Activated naive CD8-positive, alpha-beta T cell treated with anti-CD3 and anti-CD28 coated beads, Interleukin-2, amount 50 U/mL, for 16 hours (primary cell): Measurements from ENCODE around the gene CCDC201.
A peak's percentile ranks its signal among the peaks of the same experiment; 100 is the strongest.

Source experiments
- DNase-seq: peaks from one replicate; pipeline ENCODE4 v3.0.0-alpha.2; 2020; ENCODE audit warnings: low read depth, low spot score

Gene CCDC201

GRCh38 chr7:45873035-45873354 lies at the start of gene CCDC201:
TSS of gene CCDC201 (minus strand) at chr7:45873082. CDS start at chr7:45873007, 75 bp downstream.
- no peak for DNase-seq

- no peak for DNase-seq
Measured at GRCh38 chr7:45921699-45922519, 49.0 kb upstream of the CCDC201 start.

DNA sequence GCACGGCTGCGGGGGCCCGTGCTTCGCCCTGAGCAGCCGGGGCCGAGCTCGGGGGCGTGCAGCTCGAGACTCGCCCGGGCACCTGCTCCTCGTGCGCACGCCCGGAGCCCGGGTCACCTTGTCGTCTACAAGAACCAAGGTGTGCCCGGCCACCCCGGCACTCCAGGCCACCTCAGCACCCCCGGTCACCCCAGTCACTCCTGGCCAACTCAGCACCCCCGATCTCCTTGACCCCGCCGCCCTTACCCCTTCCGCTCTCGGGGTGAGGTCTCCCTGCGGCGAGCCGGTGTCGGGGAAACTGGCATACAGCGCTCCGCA lies 48.5 kb upstream of the CCDC201 start:
- DNase-seq: no peak

DNA sequence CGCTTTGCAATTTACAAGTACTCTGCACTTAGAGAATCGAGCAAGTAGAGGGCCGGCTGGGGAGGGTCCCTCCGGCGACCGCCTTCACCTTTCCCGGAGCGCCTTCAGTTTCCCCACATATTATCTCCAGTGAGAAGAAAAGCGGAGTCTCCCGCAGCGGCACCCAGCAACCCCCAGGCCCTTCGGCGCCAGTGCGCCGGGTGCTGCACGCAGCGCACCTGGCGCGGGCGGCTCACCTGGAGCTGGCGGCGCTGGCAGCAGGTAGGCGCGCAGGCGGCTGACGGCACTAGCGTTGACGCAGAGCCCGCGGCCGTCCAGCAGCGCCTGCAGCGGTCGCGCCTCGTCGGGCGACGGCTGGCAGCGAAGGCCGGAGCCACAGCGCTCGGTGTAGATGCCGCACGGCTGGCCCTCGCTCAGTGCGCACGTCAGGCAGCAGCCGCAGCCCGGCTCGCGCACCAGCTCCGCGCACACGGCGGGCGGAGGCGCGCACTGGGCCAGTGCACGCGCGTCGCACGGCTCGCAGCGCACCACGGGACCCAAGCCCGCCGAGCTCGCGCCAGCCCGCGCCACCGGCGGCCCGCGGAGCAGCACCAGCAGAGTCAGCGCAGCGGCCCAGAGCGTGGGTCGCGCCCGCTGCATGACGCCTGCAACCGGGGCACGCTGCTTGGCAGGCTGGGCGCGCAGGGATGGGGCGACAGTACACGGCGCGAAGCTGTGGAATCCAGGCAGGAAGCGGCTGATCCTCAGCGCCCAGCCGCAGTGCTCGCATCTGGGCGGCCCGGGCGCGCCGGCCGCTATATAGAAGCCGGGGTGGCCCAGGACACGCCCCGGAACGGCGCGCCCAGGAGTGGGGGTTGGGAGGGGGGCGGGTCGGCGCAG lies 47.9 kb upstream of the CCDC201 start, which contains the start of gene IGFBP3:
Gene IGFBP3, minus strand, starts transcription at position 771 of the 879 bp plus-strand sequence. Its CDS starts 132 bp downstream, at position 639.
- DNase-seq: no peak

- no peak for DNase-seq
Measured at GRCh38 chr7:45919993-45920459, 47.1 kb upstream of the CCDC201 start.

DNA sequence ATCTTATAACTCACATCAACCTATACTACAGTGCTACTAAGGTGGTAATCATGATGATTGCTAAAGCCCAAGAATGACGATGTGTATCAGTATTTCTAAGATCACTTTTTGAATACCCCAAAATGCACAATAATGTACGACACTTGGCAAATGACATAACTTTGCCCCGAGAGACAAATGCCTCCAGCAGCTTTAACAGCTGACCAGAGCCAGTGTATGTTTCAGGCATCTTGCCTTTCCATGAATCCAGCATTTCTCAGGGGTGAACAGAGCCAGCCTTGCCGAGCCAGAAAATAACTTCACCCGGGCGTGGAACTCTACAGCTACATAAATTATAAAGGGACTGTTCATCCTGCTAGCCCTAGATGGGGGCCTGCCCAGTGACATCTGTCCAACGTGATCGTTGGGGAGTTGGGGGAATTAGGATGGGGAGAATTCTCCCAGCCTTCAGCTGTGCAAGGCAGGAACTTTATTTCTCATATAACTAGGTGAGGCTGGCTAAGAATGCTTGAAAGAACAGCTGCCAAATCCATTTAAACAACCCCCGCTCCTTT lies 46.4 kb upstream of the CCDC201 start:
- DNase-seq: no peak

DNA sequence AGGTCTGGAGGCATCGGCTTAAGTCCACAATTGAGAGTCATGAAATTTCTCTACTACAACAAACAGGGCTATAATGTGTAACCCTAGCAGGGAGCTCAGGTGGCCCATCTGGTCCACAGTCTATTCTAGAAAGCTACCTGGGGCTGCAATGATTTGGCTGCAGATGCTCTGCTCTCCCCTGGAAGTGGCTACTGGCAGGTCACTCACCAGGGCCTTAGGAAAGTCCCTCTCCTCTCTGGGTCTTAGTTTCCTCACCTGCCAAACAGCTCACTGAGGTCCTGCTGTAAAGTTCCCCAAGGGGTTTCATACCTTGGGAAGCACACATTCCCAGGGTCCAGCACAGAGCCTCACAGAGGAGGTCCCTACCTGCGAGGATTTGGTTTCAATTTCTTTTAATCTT lies 45.7 kb upstream of the CCDC201 start:
- DNase-seq: no peak

DNA sequence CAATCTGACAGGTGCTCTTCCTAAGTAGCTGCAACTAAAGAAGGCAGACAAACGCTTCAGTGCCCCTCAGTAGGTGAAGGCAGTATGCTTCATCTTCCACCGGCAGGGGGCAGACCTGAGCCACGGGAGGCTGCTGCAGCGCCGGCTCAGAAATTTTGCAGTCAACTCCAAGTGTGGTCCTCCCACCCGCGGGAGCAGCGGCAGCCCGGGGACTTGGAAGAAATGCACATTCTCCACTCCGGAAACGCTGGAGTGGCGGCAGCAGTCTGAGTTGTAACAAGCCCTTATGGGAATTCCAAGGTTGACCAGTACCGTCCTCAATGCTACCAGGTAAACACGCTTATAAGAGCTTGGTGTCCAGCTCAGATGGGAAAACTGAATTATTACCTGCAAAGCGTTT lies 44.8 kb upstream of the CCDC201 start:
- DNase-seq: peak; percentile 40

DNA sequence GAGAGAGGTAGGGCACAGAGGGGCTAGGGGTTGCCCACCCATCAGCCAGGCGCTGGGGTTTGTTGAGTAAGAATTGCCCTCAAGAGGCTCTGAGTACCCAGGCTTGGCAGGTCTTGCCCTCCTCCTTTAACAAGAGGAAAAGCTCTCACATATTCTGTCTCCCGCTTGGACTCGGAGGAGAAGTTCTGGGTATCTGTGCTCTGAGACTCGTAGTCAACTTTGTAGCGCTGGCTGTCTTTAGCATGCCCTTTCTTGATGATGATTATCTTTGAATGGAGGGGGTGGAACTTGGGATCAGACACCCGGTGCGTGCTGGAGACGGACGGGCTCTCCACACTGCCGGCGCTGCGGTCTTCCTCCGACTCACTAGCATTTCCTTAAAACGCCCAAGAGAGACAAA lies 44.2 kb upstream of the CCDC201 start:
- DNase-seq: no peak

DNA sequence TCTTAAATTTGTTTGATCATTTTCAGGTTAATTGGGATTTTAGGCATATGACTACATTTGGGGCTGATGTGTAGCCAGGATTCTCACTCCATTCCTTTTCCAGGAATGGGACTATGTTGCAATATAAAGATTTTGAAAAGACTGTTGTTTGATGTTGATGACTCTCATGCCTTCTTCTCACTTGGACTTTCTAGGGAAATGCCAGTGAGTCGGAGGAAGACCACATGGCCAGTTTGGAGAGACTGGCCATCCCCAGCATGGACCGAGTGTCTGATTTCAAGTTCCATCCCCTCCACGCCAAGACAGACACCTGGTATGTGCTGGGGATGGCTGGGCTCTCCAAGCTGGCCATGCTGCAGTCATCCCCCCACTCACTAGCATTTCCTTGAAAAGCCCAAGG lies 42.7 kb upstream of the CCDC201 start:
- DNase-seq: no peak

DNA sequence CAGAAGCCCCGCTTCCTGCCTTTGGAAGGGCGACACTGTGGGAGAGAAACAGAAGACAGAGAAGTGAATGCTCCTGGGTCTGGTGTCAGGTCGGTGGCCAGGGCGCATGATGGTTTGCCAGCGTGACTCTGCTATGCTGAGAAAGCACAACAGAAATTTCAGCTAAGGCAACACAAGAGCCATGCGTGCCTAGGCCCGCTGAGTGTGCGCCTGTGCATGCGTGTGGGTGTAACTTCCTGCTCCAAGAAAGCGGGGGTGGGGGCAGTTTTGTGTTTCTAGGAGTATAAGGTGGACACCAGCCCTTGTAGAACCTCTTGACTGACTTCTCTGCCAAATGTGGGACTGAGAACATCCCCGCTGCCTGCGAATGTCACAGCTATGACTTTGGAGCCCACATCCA lies 42.0 kb upstream of the CCDC201 start:
- no peak for DNase-seq

GRCh38 chr7:45912972-45913371 lies 40.1 kb upstream of the CCDC201 start:
- DNase-seq: no peak

GRCh38 chr7:45911311-45911710 lies 38.4 kb upstream of the CCDC201 start:
- DNase-seq: no peak

- no peak for DNase-seq
Measured at GRCh38 chr7:45910855-45911254, 38.0 kb upstream of the CCDC201 start.

DNA sequence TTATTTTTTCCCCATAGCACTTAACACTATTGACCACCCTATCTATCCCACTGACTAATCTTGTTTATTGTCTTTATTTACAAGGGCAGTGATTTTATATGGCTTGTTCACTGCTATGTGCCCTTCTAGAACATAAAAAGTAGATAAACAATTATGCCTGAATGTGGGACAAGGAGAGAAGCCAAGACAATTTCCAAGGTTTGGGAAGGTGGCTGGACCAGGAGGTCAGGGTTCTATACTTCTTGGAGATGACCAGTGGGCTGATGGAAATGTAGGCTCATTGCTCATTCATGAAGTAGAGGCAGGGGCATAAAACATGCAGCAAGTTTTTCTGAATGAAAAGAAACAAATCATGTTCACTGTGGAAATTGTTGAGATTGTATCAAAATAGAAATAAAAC lies 36.7 kb upstream of the CCDC201 start:
- DNase-seq: no peak

GRCh38 chr7:45902820-45903219 lies 29.9 kb upstream of the CCDC201 start:
- no peak for DNase-seq

DNA sequence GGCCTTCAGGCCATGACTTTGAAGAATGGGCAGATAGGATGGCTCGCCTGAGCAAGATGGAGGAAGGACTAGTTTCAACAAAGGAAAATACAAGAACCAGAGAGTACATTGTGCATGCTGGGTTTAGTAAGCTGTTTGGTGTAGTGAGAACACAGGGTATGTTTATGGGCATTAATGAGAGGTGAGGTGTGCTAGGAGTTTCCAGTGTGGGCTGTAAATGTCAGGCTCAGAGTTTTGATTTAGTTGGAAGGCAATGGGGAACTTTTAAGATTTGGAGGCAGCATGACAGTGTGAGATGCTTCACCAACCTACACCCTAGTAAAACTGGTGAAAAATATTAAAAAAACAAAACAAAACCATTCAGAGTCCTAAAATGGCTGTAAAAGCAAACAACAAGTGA lies 28.7 kb upstream of the CCDC201 start:
- no peak for DNase-seq

DNA sequence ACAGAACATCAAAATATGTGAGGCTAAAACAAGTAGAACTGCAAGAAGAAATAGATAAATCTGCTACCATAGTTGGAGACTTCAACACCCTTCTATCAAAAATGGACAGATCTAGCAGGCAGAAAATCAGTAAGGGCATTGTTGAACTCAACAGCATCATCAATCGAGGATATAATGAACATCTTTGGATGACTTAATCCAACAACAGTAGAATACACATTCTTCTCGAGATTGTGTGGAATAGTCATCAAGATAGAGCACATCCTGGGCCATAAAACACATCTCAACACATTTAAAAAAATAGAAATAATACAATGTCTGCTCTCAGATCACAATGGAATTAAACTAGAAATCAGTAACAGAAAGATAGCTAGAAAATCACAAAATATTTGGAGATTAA lies 25.3 kb upstream of the CCDC201 start:
- DNase-seq: no peak

DNA sequence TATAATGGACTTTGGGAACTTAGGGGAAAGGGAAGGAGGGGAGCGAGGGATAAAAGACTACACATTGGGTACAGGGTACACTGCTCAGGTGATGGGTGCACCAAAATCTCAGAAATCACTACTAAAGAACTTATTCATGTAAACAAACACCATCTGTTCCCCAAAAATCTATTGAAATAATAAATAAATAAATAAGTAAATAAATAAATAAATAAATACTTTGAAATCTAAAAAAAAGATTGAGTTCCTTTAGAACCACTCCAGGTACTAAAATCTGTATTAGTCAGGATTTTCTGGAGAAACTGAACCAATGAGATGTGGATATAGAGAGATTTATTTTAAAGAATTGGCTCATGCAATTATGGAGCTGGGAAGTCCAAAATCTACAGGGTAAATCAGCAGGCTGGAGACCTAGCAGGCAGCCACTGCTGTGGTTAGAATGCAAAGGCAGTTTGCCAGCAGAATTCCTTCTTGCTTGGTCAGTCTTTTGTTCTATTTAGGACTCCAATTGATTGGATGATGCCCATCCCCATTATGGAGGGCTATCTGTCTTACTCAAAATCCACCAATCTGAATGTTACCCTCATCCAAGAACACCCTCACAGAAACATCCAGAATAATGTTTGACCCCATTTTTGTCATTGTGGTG lies 24.3 kb upstream of the CCDC201 start:
- DNase-seq: no peak

- no peak for DNase-seq
Measured at GRCh38 chr7:45894665-45895062, 21.8 kb upstream of the CCDC201 start.

DNA sequence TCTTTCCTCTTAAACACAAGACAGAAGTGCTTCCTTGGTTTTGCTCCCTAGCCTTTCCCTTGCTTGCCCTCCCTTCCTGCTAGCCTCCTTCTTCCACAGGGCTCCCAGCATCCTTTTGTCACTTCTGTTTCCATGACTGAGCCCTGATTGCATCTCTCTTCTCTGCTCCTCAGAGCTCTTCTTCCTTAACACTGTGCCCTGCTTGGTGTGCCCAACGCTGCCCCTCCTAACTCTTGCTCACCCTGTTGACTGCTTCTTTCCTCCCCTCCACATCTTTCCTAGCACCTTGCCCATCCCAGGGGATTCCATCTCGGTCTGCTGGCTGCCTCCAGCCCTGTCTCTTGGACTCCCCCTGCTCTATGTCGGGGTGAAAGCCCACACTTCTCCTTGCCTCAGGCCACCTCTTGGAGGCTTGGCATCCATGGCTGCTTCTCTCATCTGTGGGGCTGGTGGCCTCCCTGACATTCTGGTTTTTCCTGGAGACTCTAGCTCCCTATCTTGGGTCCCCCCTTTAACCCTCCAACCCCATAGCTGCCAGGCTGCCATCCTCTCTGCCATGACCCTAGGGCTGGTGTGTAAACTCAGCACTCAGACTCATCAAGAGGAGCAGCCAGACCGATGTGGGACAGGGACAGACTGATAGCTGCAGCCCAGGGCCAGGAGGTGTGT lies 21.2 kb upstream of the CCDC201 start:
- DNase-seq: no peak
